Lung (tissue), 12 donors: ENCODE measurements around the gene IQGAP3. TPM values are rescaled to one million over a fixed set of nuclear protein-coding genes. Genes with fewer than 3 reads are reported as not detected.

Experiments
- ATAC-seq: fragments of 200-7000 bp; cut with Tn5 transposase; one replicate; pipeline ENCODE4 v1.9.1; 2020; ENCODE audit warnings: moderate number of reproducible peaks; ENCODE audit not compliant: insufficient read depth, low FRiP score
- DNase-seq, 3 donors: peaks; one replicate each; pipeline ENCODE4 v3.0.0-alpha.2; 2013 to 2017
- H3K27ac ChIP-seq, 2 donors: one replicate each; pipeline ENCODE4 v1.5.1; 2013; ENCODE audit warnings: mild to moderate bottlenecking in 2 of 2, moderate library complexity in 2 of 2, control low read depth in 1 of 2, inconsistent platforms in 1 of 2, low read depth in 1 of 2, low read length in 1 of 2
- H3K27me3 ChIP-seq, 3 donors: one replicate each; pipeline ENCODE4 v1.5.1; 2013; ENCODE audit warnings: low read length in 2 of 3; ENCODE audit not compliant: control insufficient read depth in 3 of 3, insufficient read depth in 3 of 3
- H3K36me3 ChIP-seq, 4 donors: one replicate each; pipeline ENCODE4 v1.5.1; 2013; ENCODE audit warnings: low read length in 4 of 4, mild to moderate bottlenecking in 1 of 4, moderate library complexity in 1 of 4; ENCODE audit not compliant: control insufficient read depth in 4 of 4, insufficient read depth in 4 of 4
- H3K4me1 ChIP-seq, 5 donors: one replicate each; pipeline ENCODE4 v1.5.1; 2013; ENCODE audit warnings: low read length in 5 of 5, mild to moderate bottlenecking in 2 of 5, moderate library complexity in 1 of 5; ENCODE audit not compliant: control insufficient read depth in 5 of 5, insufficient read depth in 5 of 5
- H3K4me3 ChIP-seq: one replicate; pipeline ENCODE4 v1.5.1; 2013; ENCODE audit warnings: mild to moderate bottlenecking, control low read depth, moderate library complexity
- H3K9ac ChIP-seq, 2 donors: one replicate each; pipeline ENCODE4 v1.5.1; 2013; ENCODE audit warnings: low read length in 2 of 2, control low read depth in 1 of 2; ENCODE audit not compliant: insufficient read depth in 1 of 2
- H3K9me3 ChIP-seq, 4 donors: one replicate each; pipeline ENCODE4 v1.5.1; 2013; ENCODE audit warnings: low read length in 3 of 4, mild to moderate bottlenecking in 1 of 4, moderate library complexity in 1 of 4; ENCODE audit not compliant: control insufficient read depth in 4 of 4, insufficient read depth in 3 of 4
- CTCF ChIP-seq: IDR thresholded peaks from 2 replicates; pipeline ENCODE4 v1.5.1; 2012; ENCODE audit warnings: mild to moderate bottlenecking; ENCODE audit errors: control extremely low read depth, extremely low read depth
- WGBS, 2 donors: extraction: QIAGEN DNeasy Blood & Tissue Kit; methylation state at CpG; one replicate each; pipeline ENCODE4 v1.1.7; 2013; 5-methylcytosine and 5-hydroxymethylcytosine counted together
- polyA plus RNA-seq, 2 donors: library from polyadenylated mRNA; stranded (reverse); fragments of 200-250 nt; gene quantifications; one replicate each; pipeline ENCODE4 v1.2.1, GENCODE V29; 2013
- total RNA-seq, 2 donors: library from RNA; depleted of rRNA in 1 of 2; stranded (reverse); fragments of >200 nt in 1 of 2; gene quantifications; one replicate each; pipeline ENCODE4 v1.2.1, GENCODE V29; 2014 to 2021
- donor health status: control.
- donor health status: control.
- donor health status: Bipolar disorder and iron deficiency.
- donor health status: healthy.
- donor health status: DM: yes; HTN: yes; CAD: no.

The IQGAP3 gene
- total and polyA plus RNA-seq, 4 donors: 0.42 to 3.4 (median 1.2) TPM

- TF ChIP-seq CTCF: no peak
- Histone ChIP-seq H3K4me1 (peaks cover 21 to 76% (median 45%) of the 10 kb centered on the region in 5 donors), H3K36me3 (peaks cover 0 to 4% (median 3%) of the 10 kb centered on the region in 4 donors), H3K27me3 (no peaks in the 10 kb centered on the region), H3K27ac (peak overlapping the region; percentile 27 to 84), H3K9ac (no peak overlapping the region), H3K9me3 (no peaks in the 10 kb centered on the region), H3K4me3 (no peak overlapping the region)
- 24 to 27% methylated on average over 12 of the region's 12 CpGs for WGBS, 2 donors
- ATAC-seq (no peak), DNase-seq (peak; percentile 49 to 70 (median 49))
Measured at GRCh38 chr1:156489166-156489934, 83.0 kb downstream of the IQGAP3 start.

GRCh38 chr1:156488566-156489165 is 83.7 kb downstream of the IQGAP3 start:
- 65% methylated on average over 5 of the region's 5 CpGs for WGBS, 2 donors
- peak overlapping the region in 1 of 2 donors; percentile 84 for H3K27ac ChIP-seq
- H3K4me3 ChIP-seq: no peak overlapping the region

GRCh38 chr1:156487862-156488261 is 84.5 kb downstream of the IQGAP3 start:
- Histone ChIP-seq H3K4me1 (peaks cover 16 to 61% (median 30%) of the 10 kb centered on the region in 5 donors), H3K9ac (no peak overlapping the region), H3K4me3 (no peak overlapping the region), H3K27ac (peak overlapping the region in 1 of 2 donors; percentile 84), H3K9me3 (no peaks in the 10 kb centered on the region), H3K27me3 (no peaks in the 10 kb centered on the region), H3K36me3 (peaks cover 0 to 9% (median 3%) of the 10 kb centered on the region in 4 donors)
- DNase-seq: no peak
- WGBS, 2 donors: 59 to 70% methylated on average over 4 of the region's 4 CpGs
- TF ChIP-seq CTCF: no peak
- no peak for ATAC-seq

More at GRCh38 chr1:156488566-156489165, 83.7 kb downstream of the IQGAP3 start:
- DNase-seq (no peak), ATAC-seq (no peak)
- Histone ChIP-seq H3K4me1 (peaks cover 19 to 69% (median 38%) of the 10 kb centered on the region in 5 donors), H3K27me3 (no peaks in the 10 kb centered on the region), H3K9me3 (no peaks in the 10 kb centered on the region), H3K36me3 (peaks cover 0 to 4% (median 3%) of the 10 kb centered on the region in 4 donors), H3K9ac (no peak overlapping the region)
- TF ChIP-seq CTCF: no peak
